ENCODE results near the gene GALNT9. TPM values are rescaled to one million over a fixed set of nuclear protein-coding genes. Genes with fewer than 3 reads are reported as not detected.
"Not testable (repeated sequence)": the region's sequence is repeated elsewhere in the genome, so short reads cannot be mapped to it uniquely, and the experiment has no call there.

The GALNT9 gene
- total and polyA plus RNA-seq, 2 donors (not counting 1 experiment from before 2014, with no cell fraction given): 0.10 to 2.8 TPM

DNA sequence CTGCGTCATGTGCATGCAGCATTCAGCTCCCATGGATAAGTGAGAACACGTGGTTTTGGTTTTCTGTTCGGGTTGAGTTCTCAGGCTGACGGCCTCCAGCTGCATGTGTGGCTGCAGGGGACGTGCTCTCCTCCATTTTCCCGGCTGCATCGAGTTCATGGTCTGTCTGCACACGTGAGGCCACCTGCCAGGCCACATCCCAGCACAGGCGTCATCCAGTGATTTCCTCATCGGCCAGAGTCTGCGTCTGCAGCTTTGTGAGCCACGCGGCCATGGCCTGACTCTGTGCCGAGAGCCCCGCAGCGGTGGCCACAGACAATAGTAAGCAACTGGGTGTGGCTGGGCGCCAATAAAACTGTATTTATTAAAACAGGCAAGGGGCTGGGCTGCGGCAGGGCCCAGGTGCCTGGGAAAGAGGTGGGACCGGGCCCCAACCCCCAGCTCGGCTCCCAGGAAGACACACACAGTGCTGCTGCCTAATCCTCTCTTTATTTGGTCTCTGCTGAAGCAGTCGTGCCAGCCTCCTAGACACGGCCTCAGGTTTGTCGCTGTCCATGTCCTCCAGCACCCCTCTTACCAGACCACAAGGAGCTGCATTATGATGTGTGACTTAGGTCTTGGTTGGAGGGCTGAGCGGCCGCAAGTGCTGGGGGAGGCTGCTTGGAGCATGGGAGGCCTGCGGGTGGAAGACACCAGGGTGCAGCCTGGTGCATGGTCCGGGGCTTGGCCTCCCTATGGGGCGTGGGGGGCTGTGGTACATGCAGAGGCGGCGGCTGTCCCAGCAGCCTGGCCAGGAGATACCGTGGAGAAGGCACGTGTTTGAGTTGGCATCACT is 133.1 kb downstream of the GALNT9 start:
- H3K9ac ChIP-seq (ENCODE audit: insufficient read depth, low read length): no peak overlapping the region
- no peaks in the 10 kb centered on the region for H3K27me3 ChIP-seq (ENCODE audit: control insufficient read depth, insufficient read depth, low read length)
- no peak for DNase-seq (ENCODE audit: low read depth in 2 of 2)
- no peaks in the 10 kb centered on the region for H3K79me2 ChIP-seq (ENCODE audit: control insufficient read depth, insufficient read depth, low read length)
- no peak overlapping the region for H3K4me2 ChIP-seq (ENCODE audit: extremely low read depth, insufficient read depth, low read length)
- no peaks in the 10 kb centered on the region for H3K4me1 ChIP-seq (ENCODE audit: control insufficient read depth, extremely low read depth, insufficient read depth, low read length)
- H3K36me3 ChIP-seq (ENCODE audit: control insufficient read depth, insufficient read depth, low read length): no peaks in the 10 kb centered on the region
- TF ChIP-seq EZH2 (IDR thresholded peaks at IDR 0.05; ENCODE audit: low read length, missing control alignments): no peak
- TF ChIP-seq, protein P1, sequence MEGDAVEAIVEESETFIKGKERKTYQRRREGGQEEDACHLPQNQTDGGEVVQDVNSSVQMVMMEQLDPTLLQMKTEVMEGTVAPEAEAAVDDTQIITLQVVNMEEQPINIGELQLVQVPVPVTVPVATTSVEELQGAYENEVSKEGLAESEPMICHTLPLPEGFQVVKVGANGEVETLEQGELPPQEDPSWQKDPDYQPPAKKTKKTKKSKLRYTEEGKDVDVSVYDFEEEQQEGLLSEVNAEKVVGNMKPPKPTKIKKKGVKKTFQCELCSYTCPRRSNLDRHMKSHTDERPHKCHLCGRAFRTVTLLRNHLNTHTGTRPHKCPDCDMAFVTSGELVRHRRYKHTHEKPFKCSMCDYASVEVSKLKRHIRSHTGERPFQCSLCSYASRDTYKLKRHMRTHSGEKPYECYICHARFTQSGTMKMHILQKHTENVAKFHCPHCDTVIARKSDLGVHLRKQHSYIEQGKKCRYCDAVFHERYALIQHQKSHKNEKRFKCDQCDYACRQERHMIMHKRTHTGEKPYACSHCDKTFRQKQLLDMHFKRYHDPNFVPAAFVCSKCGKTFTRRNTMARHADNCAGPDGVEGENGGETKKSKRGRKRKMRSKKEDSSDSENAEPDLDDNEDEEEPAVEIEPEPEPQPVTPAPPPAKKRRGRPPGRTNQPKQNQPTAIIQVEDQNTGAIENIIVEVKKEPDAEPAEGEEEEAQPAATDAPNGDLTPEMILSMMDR (conservative IDR thresholded peaks at IDR 0.05 in 1 of 2, IDR thresholded peaks at IDR 0.05 in 1 of 2; ENCODE audit: low read depth in 1 of 2, low read length in 2 of 2): no peak
- H3K4me3 ChIP-seq (replicated peaks in 1 of 4; ENCODE audit: control extremely low read depth in 1 of 4, insufficient read depth in 1 of 4, low read depth in 3 of 4, low read length in 4 of 4): no peak overlapping the region
- no peaks in the 10 kb centered on the region for H3K9me3 ChIP-seq (ENCODE audit: control insufficient read depth, insufficient read depth, low read depth, low read length)
- no peaks in the 10 kb centered on the region for H4K20me1 ChIP-seq (ENCODE audit: control insufficient read depth, extremely low read depth, insufficient read depth, low read length)
- no peak overlapping the region for H3K27ac ChIP-seq (ENCODE audit: insufficient read depth, low read length)
- H2AFZ ChIP-seq (ENCODE audit: low read length): no peak overlapping the region

DNA sequence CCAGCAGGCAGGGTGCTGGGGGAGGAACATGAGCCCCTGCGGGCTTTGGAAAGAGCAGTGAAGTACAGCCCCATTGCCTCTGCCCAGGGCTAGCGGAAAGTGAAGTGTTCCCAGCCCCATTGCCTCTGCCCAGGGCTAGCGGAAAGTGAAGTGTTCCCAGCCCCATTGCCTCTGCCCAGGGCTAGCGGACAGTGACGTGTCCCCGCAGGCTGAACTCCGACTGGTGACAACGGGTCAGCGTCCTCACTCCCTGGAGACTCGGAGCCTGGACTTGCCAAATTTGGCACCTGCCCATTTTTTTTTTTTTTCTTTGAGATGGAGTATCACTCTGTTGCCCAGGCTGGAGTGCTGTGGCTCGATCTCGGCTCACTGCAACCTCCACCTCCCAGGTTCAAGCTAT is 134.1 kb downstream of the GALNT9 start:
- not testable (repeated sequence) for H3K9me3 ChIP-seq (ENCODE audit: control insufficient read depth, insufficient read depth, low read depth, low read length); H3K4me1 ChIP-seq (ENCODE audit: control insufficient read depth, extremely low read depth, insufficient read depth, low read length); H3K4me2 ChIP-seq (ENCODE audit: extremely low read depth, insufficient read depth, low read length); H3K9ac ChIP-seq (ENCODE audit: insufficient read depth, low read length); H3K27ac ChIP-seq (ENCODE audit: insufficient read depth, low read length); H4K20me1 ChIP-seq (ENCODE audit: control insufficient read depth, extremely low read depth, insufficient read depth, low read length); H2AFZ ChIP-seq (ENCODE audit: low read length); H3K27me3 ChIP-seq (ENCODE audit: control insufficient read depth, insufficient read depth, low read length); H3K36me3 ChIP-seq (ENCODE audit: control insufficient read depth, insufficient read depth, low read length); DNase-seq (ENCODE audit: low read depth in 2 of 2); H3K4me3 ChIP-seq (replicated peaks in 1 of 4; ENCODE audit: control extremely low read depth in 1 of 4, insufficient read depth in 1 of 4, low read depth in 3 of 4, low read length in 4 of 4); H3K79me2 ChIP-seq (ENCODE audit: control insufficient read depth, insufficient read depth, low read length)

DNA sequence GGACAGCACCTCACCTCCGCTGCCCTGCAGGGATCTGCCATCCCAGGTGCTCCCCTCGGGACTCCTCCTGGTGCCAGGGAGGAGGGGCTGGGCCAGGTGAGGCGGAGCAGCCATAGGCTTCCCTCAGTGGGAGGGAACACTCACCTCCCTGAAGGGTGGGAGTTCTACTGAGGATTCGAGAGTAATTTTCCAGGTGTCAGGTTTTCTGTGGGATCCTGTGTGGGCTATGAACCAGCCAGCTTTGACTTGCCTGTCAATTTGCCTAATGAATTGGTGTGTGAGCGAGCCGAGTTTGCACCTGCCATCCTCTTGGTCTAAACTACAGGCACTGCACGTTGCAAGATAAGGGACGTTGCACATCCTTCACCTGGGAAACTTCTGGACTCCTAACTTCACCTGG is 134.8 kb downstream of the GALNT9 start:
- H3K27me3 ChIP-seq (ENCODE audit: control insufficient read depth, insufficient read depth, low read length): no peaks in the 10 kb centered on the region
- H4K20me1 ChIP-seq (ENCODE audit: control insufficient read depth, extremely low read depth, insufficient read depth, low read length): no peaks in the 10 kb centered on the region
- no peaks in the 10 kb centered on the region for H3K4me1 ChIP-seq (ENCODE audit: control insufficient read depth, extremely low read depth, insufficient read depth, low read length)
- no peak overlapping the region for H3K4me3 ChIP-seq (replicated peaks in 1 of 4; ENCODE audit: control extremely low read depth in 1 of 4, insufficient read depth in 1 of 4, low read depth in 3 of 4, low read length in 4 of 4)
- no peak overlapping the region for H3K4me2 ChIP-seq (ENCODE audit: extremely low read depth, insufficient read depth, low read length)
- TF ChIP-seq, protein P1 (conservative IDR thresholded peaks at IDR 0.05 in 1 of 2, IDR thresholded peaks at IDR 0.05 in 1 of 2; ENCODE audit: low read depth in 1 of 2, low read length in 2 of 2): no peak
- no peak for TF ChIP-seq EZH2 (IDR thresholded peaks at IDR 0.05; ENCODE audit: low read length, missing control alignments)
- H3K27ac ChIP-seq (ENCODE audit: insufficient read depth, low read length): no peak overlapping the region
- H3K9ac ChIP-seq (ENCODE audit: insufficient read depth, low read length): no peak overlapping the region
- no peaks in the 10 kb centered on the region for H3K36me3 ChIP-seq (ENCODE audit: control insufficient read depth, insufficient read depth, low read length)
- no peak for DNase-seq (ENCODE audit: low read depth in 2 of 2)
- no peaks in the 10 kb centered on the region for H3K9me3 ChIP-seq (ENCODE audit: control insufficient read depth, insufficient read depth, low read depth, low read length)
- no peaks in the 10 kb centered on the region for H3K79me2 ChIP-seq (ENCODE audit: control insufficient read depth, insufficient read depth, low read length)
- H2AFZ ChIP-seq (ENCODE audit: low read length): no peak overlapping the region
